Right forelimb (tissue), 1 donor: ENCODE measurements around the gene SORCS2.
A peak's percentile ranks its signal among the peaks of the same experiment; 100 is the strongest.

ENCODE experiments used
- DNase-seq: peaks from one replicate; pipeline ENCODE4 v3.0.0-alpha.2; 2018

SORCS2 gene

GRCh38 chr4:7248857-7249256 lies 56.5 kb downstream of the SORCS2 start:
- DNase-seq, result no peak

- DNase-seq, result no peak
These were observed 59.0 kb downstream of the SORCS2 start for GRCh38 chr4:7251321-7251720.

- DNase-seq, result no peak
These were observed 59.7 kb downstream of the SORCS2 start for GRCh38 chr4:7252051-7252450.

GRCh38 chr4:7252510-7253340 lies 60.4 kb downstream of the SORCS2 start:
- DNase-seq, result no peak

- DNase-seq, result no peak
These were observed 61.0 kb downstream of the SORCS2 start for GRCh38 chr4:7253341-7253700.

GRCh38 chr4:7253837-7254236 lies 61.5 kb downstream of the SORCS2 start:
- no peak for DNase-seq

GRCh38 chr4:7254736-7255487 lies 62.6 kb downstream of the SORCS2 start:
- DNase-seq, result no peak

GRCh38 chr4:7255488-7255881 lies 63.1 kb downstream of the SORCS2 start:
- no peak for DNase-seq

- DNase-seq, result no peak
These were observed 63.7 kb downstream of the SORCS2 start for GRCh38 chr4:7255996-7256395.

- DNase-seq, result peak; percentile 84
These were observed 64.9 kb downstream of the SORCS2 start for GRCh38 chr4:7256984-7257810.

- no peak for DNase-seq
These were observed 66.7 kb downstream of the SORCS2 start for GRCh38 chr4:7259039-7259438.

GRCh38 chr4:7260569-7260968 lies 68.2 kb downstream of the SORCS2 start:
- DNase-seq, result no peak

GRCh38 chr4:7261087-7261486 lies 68.7 kb downstream of the SORCS2 start:
- DNase-seq, result no peak

- no peak for DNase-seq
These were observed 69.2 kb downstream of the SORCS2 start for GRCh38 chr4:7261536-7261935.

- DNase-seq, result no peak
These were observed 69.8 kb downstream of the SORCS2 start for GRCh38 chr4:7262134-7262533.

GRCh38 chr4:7263166-7263565 lies 70.8 kb downstream of the SORCS2 start:
- DNase-seq, result no peak

GRCh38 chr4:7264694-7265093 lies 72.4 kb downstream of the SORCS2 start:
- DNase-seq, result no peak

GRCh38 chr4:7266525-7267292 lies 74.4 kb downstream of the SORCS2 start:
- DNase-seq, result no peak

GRCh38 chr4:7267829-7268228 lies 75.5 kb downstream of the SORCS2 start:
- no peak for DNase-seq

GRCh38 chr4:7268941-7269340 lies 76.6 kb downstream of the SORCS2 start:
- DNase-seq, result no peak

GRCh38 chr4:7270121-7270520 lies 77.8 kb downstream of the SORCS2 start:
- no peak for DNase-seq

- DNase-seq, result no peak
These were observed 80.1 kb downstream of the SORCS2 start for GRCh38 chr4:7272404-7272803.
